Islet of Langerhans (tissue), 1 donor: ENCODE results near the gene SDK1.
"Not testable (repeated sequence)": the region's sequence is repeated elsewhere in the genome, so short reads cannot be mapped to it uniquely, and the experiment has no call there.

Source experiments
- FAIRE-seq: peaks from one replicate; lab custom pipeline; 2011; peaks lifted over from hg19 to GRCh38; lab: Jason Lieb, UNC

Gene SDK1

DNA sequence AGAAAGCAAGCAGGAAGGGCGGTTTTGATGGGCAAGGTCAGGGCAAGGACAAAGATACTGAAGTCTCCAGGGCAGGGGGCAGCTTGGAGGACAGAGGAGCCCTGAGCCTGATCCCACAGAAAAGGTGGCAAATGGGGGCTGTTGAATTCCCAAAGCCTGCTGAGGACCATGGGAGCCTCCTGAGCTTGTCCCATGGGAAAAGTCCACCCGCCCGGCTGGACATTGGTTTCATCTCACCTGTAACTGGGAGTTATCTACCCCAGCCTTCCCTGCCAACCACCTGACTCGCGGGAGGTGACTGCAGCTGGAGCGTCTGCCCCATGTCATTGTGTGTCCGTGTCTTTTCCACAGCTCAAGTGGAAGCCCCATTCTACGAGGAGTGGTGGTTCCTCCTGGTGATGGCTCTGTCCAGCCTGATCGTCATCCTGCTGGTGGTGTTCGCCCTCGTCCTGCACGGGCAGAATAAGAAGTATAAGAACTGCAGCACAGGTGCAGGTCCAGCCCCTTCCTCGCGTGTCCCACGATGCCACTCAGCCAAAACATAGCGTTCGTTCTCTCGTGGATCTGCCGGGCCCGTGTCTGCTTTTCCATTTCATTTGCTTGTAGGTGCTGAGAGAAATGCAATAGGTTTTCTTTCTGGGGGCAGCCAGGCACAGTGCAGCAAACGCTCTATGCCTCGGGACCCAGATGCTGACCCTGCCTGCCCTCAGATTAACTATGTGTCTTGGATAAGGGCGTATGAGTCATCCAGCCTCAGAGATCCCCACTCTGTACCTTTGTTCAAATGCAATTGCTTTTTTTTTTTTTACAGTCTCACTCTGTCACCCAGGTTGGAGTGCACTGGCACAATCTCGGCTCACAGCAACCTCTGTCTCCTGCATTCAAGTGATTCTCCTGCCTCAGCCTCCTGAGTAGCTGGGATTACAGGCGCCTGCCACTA is 936.5 kb downstream of the SDK1 start:
- FAIRE-seq: no peak

DNA sequence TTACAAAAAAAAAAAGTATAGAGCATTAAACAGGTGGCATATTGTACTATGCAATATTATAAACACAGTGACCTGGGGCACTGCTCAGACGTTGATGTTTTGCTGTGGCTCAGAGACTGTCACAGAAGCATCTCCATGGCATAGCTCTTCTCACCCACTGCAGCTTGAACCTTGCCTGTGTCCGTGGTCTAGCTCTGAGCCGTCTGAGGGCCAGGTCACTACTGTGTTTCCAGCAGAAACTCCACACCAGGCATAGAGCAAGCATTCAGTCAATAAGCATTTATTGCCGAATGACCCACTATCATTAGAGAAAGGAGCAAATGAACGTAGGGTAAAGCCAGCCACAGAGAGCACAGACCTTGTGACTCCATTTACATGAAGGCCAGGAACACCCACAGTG is 937.8 kb downstream of the SDK1 start:
- FAIRE-seq: no peak

DNA sequence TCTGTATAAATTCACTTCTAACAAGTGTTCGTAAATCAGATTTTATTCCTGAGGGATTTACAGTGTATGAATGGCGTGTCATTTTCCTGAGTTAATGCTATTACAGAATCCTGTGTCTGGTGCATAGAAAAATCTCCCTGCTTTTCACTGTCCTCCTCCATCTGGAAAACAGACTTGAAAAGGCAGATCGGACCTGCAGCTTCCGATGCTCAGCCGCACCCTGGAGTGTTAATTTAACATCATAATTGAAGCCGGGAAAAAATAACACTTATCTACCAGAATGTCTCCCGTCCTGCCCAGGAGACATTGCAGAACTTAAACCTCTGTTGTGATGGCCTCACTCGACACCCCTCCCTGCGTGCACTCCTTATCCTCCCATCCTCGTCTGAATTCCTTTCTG is 939.0 kb downstream of the SDK1 start:
- no peak for FAIRE-seq

DNA sequence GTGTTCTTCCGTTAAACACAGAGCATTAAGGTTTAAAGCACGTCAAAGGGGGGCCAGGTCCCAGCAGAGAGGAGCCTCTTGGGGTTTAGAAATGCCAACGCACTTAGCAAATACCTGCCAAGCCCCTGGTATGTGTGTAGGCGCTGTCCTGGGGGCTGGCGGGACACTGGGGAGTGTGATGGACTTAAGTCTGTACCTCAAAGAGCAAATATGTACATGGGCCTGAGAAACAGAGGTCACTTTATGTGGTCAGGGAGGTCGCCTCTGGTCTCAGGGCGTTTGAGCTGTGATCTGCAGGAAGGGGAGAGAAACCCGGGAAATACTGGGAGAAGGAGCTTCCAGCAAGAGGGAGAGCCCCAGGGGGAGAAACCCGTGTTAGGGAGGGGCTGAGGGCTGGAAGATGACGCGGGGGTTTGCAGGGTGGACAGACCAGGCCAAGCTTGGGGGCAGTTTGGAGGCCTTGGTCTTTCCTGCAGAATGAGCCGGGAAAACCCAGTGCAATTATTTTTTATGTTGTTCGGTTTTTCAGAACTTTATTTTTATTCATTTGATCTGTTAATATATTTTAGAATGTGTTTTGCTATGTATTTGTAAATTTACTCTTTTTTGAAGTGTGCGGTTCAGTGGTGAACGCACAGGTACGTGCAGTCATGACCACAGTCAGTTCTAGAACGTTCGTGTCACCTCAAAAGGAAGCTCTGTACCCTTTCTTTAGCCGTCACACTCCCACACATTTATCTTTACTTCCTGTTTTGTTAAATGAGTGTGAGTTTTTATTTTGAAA is 939.7 kb downstream of the SDK1 start:
- FAIRE-seq: no peak

DNA sequence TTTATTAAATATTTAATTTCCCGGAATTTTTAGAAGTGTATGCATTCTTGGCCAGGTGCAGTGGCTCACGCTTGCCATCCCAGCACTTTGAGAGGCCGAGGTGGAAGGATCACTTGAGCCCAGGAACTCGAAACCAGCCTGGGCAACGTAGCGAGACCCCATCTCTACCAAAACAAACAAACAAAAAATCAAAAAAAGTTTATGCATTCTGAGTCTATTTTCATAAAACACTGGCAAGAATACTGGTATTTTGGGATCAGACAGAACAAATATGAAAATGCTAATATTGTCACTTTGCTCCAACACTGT is 940.2 kb downstream of the SDK1 start:
- FAIRE-seq: no peak

DNA sequence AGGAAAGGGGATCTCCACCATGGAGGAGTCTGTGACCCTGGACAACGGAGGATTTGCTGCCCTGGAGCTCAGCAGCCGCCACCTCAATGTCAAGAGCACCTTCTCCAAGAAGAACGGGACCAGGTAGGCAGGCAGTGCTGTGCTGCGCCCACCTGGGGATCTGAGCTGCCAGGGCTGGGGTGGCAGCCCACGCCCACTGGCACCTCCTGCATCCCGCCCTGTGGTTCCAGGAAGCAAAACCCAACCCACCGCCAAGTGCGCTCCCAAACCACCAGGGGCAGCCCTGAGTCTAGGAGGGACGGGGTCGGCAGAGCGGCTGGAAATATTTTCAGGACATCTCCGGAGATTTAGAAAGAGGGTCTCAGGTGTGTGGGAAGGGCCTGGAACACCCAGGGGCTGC is 940.7 kb downstream of the SDK1 start:
- FAIRE-seq: no peak

DNA sequence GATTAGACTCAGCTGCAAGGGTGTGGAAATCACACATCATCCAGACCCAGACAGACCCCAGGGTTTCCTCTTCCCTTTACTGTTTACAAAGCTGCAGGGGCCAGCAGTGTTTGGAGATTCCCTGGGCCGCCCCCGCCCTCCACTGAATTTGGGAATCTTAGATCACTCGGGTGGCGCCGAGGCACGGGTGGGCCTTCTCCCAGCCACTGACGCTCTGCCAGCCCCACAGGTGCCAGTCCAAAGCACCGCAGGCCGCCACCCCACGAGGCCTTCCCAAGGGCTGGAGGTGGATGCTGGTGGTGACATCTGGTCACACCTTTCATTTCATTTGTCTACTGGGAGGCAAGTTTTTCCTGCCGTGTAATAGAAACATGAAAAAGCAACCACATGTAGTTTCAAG is 941.7 kb downstream of the SDK1 start:
- no peak for FAIRE-seq

DNA sequence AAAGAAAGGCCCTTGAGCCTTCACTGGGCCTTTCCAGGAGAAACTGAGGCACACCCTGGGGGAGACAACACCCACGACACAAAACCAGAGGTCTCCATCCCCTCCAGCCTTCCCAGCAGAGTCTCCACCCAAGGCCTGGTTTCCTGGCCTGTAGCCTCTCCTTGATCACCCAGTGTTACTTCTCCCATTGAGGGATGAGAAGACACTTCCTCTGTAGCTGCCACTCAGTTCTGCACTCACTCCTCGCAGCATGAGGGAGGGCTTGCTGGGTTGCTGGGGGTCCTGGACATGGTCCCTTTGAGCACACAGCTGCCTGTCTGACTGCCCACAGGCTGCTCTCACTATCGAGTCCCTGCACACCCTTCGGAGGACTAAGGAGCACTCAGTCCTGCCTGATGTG is 943.0 kb downstream of the SDK1 start:
- no peak for FAIRE-seq

DNA sequence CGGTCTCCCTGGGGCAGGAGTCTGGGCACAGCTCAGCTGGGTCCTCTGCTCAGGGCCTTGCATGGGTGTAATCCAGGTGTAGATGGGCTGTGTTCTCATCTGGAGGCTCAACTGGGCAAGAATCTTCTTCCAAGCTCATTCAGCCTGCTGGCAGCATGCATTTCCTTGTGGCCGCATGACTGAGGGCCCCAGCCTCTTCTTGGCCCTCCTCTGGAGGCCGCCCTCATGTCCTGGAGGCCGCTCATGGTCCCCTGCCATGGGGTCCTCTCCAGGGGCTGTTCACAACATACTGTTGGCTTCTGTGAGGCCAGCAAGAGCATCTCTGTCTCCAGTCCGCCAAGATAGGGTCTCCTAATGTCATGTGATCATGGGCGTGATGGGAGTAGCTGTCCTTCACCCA is 943.6 kb downstream of the SDK1 start:
- no peak for FAIRE-seq

DNA sequence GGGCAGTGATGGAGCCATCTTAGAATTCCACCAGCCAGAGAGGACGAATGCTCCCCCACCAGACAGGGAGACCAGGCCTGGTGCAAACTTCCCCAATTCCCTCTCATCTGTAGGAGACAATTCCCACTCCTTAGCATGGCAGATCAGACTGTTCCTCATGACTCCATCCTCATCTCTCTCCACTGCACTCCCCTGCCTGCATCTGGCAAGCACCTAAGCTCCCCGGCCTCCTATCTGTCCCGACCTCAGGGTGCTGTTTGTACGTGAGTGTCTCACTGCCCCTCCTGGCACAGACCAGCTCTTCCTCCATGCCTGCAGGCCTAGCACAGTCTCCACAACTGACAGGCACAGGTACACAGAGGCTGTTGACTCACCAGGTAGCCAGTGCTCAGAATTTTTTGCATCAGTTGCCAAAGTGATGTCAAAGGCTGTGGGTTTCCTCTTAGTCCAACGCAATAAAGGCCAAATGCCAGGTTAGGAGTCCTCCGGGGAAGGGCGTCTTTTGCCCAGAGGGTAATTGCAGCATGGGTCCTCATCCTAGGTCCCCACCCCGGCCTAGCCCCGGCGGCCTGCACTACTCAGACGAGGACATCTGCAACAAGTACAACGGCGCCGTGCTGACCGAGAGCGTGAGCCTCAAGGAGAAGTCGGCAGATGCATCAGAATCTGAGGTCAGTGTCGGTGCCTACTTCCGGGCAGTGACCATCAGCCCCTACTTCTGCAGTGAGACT is 944.2 kb downstream of the SDK1 start:
- FAIRE-seq: no peak

DNA sequence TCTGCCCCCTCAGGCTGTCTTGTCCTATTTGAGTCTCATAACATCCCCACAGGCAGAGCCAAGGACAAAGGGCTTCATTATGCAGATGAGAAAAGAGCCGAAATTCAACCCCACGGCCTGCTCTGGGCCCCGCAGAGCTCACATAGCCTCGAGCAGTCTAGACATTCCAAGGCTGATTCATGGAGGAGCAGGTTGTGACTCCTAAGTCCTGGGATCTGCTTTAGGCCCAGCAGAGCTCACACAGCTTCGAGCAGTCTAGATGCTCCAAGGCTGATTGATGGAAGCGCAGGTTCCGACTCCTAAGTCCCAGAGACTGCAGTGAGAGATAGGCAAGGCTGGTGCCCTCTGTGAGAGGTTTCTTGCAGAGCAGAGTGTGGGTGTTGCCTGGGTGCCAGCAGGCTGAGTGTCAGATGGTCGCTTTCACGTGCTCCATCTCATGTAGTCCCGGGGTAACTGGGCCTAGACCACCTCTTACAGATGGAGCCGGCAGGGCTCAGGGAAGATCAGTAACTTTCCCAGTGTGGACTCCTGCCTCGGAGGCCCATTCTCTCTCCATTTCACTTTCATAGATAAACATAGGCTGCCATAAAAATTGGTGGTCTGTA is 944.9 kb downstream of the SDK1 start:
- FAIRE-seq: no peak

DNA sequence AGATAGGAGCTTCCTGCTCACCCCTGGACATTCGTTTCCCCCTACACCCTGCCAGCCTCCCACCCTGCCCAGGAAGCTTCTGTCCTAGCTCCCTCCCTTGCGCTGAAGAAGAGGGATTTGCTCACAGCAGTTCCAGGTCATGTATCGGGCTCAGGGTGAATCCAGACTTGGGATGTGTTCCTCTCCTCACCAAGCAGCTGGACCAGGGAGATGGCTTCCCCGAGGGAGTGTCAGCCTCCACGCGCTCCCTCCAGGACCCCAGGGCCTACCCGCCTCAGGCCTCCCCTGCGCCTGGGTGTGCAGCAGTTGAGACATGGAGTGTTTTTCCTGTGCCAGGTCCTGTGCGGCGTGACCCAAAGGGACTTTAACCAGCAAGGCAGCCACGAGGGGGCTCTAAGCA is 945.5 kb downstream of the SDK1 start:
- no peak for FAIRE-seq

DNA sequence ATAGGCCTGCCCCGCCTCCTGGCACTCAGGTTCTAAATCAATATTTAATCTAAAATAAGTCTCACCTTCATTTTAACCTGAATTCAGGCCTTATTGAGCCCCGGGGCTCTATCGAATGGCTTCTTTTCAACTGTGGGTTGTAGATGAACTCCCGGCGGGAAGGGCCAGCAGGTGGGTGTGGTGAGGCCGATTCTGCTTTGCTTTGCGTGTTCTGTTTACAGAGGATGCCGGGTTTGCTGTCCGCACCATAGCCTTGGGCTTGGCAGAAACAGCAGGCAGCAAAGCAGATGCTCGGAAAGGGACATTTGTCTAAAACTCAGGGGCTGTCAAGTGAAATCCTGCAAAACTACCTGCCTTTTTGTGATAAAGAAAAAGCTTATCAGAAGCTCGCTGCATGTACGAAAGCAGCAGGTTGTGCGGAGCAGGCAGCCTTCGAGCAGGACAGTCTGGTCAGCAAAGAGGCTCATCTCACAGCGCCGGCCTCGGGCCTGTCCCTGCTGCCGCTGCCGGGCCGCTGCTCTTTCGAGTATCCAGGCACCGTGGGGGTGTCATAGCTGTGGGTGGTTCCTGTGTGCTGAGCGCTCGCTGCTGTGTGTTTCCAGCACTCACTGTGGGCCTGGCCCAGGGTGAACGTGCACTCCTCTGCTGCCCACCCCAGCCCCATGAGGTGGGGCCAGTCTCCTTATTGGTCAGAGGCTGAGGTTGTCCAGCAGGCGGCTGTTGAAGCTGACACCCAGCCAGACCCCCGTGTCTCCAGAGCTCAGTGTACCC is 946.2 kb downstream of the SDK1 start:
- FAIRE-seq: no peak

DNA sequence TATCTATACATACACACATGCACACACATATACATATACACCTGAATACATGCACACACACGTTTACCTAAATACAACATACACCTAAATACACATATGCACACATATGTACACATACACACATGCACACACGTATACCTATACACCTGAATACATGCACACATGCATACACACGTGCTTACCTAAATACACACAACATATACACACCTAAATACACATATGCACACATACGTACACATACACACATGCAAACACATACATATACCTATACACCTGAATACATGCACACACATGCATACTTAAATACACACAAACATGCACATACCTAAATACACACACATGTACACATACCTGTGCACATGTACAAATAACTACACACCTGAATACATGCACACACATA is 947.2 kb downstream of the SDK1 start:
- no peak for FAIRE-seq

DNA sequence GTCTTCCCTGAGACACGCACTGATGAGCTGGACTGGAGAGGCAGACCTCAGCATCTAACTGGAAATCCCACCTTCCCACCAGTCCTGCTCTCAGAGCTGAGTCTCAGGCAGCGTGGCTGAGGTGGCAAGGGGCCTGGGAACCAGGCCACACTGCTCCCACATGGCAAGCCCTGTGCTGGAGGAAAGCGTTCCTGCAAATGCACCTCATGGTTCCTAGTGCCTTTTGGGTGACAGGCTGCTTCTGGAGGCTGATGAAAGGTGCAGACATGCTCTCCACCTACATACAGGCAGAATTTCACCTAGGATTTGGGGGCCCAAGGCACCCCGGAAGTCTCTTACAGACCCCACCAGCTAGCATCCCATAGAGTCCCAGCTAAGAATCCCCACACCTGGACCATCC is 948.2 kb downstream of the SDK1 start:
- FAIRE-seq: no peak

DNA sequence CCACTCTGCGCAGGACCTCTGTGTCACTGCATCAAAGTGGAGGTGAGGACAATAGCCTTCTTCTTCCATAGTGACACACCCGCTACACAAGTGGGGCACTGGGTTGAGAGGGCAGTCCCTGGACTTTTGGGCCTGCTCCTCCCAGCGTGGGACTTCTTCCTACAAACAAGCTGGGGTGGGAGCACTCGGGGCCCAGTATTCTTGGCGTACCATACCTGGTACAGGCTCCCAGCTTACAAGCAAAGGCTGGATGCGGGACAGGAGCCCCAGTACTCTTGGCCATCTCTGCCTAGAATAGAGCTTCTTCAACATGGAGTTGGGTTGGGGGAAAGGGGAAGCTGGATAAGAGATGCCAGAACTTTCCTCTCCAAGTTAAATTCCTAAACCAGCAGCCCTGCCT is 954.3 kb downstream of the SDK1 start:
- no peak for FAIRE-seq

DNA sequence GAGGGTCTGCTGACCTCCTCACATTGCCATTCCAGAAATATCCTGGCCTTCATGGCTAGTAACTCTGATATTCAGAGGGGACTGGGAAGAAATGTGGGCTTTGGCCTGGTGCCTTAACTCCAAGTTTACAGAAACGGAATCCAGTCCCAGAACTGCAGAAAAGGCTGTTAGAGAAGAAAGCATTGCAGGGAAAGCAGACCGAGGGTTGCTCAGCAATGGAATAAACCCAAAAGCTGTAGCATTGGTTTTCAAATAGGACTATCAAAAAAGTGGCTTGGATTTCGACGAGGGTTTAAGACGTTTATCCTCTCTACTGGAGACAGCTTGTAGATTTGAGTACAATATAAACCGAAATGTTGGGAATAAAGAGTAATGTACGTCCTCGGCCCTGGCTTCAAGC is 955.2 kb downstream of the SDK1 start:
- no peak for FAIRE-seq

DNA sequence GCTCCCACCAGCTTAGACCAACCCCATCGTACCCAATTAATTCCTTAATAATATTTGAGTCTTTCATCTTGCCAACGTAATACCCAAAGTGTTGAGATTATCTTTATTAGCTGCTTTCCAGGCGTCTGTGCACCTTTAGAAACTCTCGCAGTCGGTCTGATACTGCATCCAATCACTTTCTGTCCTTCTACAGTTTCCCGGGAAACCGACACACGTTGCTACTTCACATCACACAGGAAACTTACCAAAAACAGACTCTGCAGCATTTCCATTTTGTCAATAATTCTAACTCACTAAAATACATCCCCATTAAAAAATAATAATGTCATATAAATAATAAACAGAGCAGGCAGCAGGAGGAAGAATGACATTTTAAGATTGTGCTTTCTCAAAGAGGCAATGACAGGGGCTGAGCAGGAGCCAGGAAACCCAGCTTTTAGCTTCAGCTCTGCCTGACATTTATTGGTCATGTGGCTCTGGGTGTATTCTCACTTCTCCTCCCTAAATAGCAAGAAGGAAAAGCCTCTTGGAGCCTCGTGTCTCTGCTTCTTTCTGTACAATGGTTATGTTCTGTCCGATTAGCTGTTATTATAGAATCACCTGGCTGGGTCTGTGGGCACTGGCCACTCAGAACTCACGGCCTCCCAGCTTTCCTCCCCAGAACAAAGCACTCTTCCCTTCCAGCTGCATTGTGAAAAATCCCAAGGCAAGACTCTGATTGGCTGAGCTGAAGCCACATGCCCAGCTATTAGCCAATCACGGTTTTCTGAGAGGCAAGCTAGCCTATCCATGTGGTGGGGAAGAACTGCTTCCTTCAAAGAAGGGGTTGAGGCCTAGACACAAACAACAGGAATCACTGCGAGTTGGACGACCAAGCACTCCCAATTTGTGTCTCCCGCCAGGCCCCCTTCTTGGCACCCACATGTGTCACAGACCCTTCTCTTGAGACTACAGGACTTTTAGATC is 956.4 kb downstream of the SDK1 start:
- FAIRE-seq: no peak

DNA sequence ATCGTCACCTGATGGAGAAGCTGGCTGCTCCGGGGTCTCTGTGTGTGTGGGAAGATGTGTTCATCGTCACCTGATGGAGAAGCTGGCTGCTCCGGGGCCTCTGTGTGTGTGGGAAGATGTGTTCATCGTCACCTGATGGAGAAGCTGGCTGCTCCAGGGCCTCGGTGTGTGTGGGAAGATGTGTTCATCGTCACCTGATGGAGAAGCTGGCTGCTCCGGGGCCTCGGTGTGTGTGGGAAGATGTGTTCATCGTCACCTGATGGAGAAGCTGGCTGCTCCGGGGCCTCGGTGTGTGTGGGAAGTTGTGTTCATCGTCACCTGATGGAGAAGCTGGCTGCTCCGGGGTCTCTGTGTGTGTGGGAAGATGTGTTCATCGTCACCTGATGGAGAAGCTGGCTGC is 959.1 kb downstream of the SDK1 start:
- not testable (repeated sequence) for FAIRE-seq

DNA sequence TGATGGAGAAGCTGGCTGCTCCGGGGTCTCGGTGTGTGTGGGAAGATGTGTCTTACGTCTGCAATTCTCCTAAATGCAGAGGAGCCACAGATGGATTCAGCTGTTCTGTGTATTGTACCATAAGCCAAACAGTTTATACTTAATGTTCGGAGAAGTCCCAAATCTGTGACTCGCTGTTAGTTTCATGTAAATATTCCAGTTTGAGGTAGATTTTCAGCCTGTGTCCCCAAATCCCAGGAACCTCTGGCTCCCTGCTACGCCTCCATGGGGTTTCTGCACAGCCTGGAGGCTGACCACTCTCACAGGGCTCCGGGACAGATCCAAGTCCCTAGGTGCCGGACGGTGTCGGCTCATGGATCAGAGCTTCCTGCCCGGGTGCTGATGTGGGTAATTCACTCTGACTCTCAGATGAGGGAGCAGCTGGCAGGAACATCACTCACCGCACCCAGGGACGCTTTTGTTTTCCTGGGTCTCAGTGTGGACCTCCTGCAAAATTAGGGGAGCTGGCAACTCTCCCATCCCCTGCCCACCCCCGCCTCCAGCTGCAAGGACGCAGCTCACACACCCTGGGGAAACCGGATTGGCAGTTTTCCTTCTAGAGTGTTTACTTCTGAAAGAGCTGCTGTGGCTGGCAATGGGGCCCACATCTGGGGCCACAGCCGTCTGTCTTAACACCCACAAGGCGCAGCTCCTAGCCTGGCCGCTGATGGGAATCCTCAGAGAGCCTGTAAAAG is 960.0 kb downstream of the SDK1 start:
- FAIRE-seq: no peak
